Cardiac fibroblast (primary cell): ENCODE results near the gene NUSAP1.

ENCODE experiments used
- DNase-seq, 2 donors: peaks; one replicate each; pipeline versions ENCODE4 v3.0.0 to v3.0.0-alpha.2; 2010; ENCODE audit warnings: low read depth in 2 of 2
- H3K4me3 ChIP-seq, 2 donors: replicated peaks in 1 of 2; 1 replicate in 1 of 2; 2 replicates in 1 of 2; pipeline ENCODE4 v1.5.1; 2011; ENCODE audit warnings: low read depth in 2 of 2, low read length in 2 of 2, mild to moderate bottlenecking in 2 of 2, moderate library complexity in 1 of 2
- TF ChIP-seq, protein P1 (sequence below): IDR thresholded peaks from one replicate; pipeline ENCODE4 v1.5.1; 2011; ENCODE audit warnings: low read depth, mild to moderate bottlenecking, low read length, inconsistent platforms

Gene NUSAP1

DNA sequence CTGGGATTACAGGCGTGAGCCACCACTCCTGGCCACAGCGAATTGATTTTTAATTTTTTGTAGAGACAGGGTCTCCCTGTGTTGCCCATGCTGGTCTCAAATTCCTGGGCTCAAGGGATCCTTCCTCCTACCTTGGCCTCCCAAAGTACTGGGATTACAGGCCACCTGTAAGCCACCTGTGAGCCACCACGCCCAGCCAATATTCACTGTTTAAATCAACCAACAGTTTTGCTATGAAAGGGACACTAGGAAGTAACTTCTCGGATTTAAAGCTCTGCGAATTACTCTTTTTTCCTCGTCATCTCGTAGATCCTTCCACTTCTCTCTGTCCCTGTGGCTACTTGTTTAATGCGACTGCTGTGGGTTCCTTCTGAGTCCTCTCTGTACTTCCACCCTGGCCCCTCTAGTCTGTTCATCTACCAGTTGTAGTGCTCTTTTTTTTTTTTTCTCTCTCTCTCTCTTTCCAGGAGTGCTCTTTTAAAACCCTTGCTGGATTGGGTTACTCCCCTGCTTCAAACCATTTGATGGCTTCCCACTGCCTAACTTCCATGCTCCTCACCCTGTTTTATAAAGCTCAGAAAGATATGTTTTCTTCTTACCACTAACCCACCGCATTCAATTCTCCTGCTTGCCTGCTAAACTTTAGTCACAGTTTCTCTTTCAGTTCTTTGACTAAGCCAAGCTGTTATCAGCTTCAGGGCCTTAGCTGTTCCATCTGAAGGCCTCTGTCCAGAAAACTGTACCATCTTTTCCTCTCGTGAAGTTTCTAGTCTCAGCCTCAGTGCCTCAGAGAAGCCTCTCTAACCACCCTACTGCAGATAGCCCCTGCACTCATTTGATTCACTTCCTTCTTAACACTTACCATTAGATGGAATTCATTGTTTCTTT is 96.6 kb downstream of the NUSAP1 start:
- H3K4me3 ChIP-seq: no peak overlapping the region
- TF ChIP-seq, protein P1, sequence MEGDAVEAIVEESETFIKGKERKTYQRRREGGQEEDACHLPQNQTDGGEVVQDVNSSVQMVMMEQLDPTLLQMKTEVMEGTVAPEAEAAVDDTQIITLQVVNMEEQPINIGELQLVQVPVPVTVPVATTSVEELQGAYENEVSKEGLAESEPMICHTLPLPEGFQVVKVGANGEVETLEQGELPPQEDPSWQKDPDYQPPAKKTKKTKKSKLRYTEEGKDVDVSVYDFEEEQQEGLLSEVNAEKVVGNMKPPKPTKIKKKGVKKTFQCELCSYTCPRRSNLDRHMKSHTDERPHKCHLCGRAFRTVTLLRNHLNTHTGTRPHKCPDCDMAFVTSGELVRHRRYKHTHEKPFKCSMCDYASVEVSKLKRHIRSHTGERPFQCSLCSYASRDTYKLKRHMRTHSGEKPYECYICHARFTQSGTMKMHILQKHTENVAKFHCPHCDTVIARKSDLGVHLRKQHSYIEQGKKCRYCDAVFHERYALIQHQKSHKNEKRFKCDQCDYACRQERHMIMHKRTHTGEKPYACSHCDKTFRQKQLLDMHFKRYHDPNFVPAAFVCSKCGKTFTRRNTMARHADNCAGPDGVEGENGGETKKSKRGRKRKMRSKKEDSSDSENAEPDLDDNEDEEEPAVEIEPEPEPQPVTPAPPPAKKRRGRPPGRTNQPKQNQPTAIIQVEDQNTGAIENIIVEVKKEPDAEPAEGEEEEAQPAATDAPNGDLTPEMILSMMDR: no peak
- peak in 1 of 2 donors; percentile 30 for DNase-seq
